Measurements from ENCODE around the gene NLGN1.

DNA sequence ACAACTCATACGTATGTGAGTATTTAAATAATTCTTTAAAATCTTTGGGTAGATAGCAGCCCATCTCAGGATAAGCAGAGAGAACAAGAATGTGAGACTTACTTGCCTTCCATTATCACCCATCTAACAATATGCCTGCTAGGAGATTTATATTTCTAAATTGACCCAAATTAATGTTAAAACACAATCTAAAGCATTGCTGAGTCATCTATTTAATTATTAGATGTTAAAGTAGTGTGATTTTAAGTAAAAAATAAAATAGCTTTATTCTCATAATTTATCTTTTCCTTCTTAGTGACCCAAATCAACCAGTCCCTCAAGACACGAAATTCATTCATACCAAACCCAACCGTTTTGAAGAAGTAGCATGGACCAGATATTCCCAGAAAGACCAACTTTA is 882.6 kb downstream of the NLGN1 start:
- no peak for TF ChIP-seq ZFP30 (CRISPR knock-in tag; IDR thresholded peaks at IDR 0.05)
- TF ChIP-seq CSDC2 (CRISPR knock-in tag; IDR thresholded peaks at IDR 0.05): no peak
- TF ChIP-seq RARB (CRISPR knock-in tag; IDR thresholded peaks at IDR 0.05): no peak
- no peak for TF ChIP-seq ZNF70 (CRISPR knock-in tag; IDR thresholded peaks at IDR 0.05)
- TF ChIP-seq ZNF565 (CRISPR knock-in tag; conservative IDR thresholded peaks at IDR 0.05; ENCODE audit: low read depth): no peak
- TF ChIP-seq, protein P1, sequence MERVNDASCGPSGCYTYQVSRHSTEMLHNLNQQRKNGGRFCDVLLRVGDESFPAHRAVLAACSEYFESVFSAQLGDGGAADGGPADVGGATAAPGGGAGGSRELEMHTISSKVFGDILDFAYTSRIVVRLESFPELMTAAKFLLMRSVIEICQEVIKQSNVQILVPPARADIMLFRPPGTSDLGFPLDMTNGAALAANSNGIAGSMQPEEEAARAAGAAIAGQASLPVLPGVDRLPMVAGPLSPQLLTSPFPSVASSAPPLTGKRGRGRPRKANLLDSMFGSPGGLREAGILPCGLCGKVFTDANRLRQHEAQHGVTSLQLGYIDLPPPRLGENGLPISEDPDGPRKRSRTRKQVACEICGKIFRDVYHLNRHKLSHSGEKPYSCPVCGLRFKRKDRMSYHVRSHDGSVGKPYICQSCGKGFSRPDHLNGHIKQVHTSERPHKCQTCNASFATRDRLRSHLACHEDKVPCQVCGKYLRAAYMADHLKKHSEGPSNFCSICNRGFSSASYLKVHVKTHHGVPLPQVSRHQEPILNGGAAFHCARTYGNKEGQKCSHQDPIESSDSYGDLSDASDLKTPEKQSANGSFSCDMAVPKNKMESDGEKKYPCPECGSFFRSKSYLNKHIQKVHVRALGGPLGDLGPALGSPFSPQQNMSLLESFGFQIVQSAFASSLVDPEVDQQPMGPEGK (CRISPR knock-in tag; IDR thresholded peaks at IDR 0.05; ENCODE audit: borderline replicate concordance): no peak

All from SK-N-SH treated with all-trans-retinoic acid at 6 μM for 48 hours (cell line).